ENCODE data around the gene RND1. TPM values are rescaled to one million over a fixed set of nuclear protein-coding genes. Genes with fewer than 3 reads are reported as not detected.

The RND1 gene
- polyA plus RNA-seq, 3 donors = 0.40 to 0.49 TPM; not detected in 1

DNA sequence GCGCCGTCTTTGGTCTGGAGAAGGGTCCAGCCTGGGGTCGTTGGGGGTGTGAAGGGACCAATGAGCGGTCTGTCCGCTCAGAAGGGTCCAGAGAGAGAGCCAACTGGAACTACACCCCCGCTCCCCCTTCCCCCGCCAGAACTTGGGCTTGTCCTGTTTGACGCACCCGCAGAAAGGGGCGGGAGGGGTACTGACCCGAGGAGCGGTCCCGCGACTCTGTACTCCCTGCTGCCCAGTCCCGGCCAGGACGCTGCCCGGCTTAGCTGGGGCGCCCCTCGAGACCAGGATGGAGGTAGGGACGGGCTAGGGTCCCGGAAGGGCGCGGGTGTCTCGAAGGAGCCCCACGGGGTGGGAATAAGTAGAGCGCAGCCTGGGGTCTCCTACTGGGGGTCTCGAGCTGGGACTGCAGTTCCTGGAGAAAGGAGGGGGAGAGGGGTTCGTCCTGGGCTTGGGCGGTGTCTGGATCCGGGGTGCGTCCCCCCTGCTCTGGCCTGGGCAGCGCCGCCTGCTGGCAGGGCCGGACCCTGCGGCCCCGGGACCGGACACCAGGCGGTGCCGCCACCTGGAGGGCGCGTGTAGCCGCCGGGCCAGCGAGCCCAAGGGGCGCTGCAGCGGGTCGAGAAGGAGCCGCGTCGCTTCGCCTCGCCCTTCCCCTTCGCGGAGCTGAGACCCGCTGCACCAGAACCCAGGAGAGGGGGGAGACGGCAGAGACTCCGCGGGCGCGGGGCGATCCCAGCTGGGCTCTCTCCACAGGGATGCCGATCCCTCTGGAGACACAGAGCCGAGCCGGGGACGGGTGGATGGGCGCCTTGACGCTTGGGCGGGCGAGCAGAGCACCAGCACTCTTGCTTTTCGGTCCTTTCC, 51.2 kb downstream of the RND1 start:
- Mint-ChIP-seq H3K4me1 (peaks cover 35% of the 10 kb centered on the region), H3K9me3 (peaks cover 0 to 5% (median 0%) of the 10 kb centered on the region in 7 donors), H3K4me3 (peak overlapping the region; percentile 96 to 99), H3K36me3 (peaks cover 0 to 7% of the 10 kb centered on the region in 2 donors), H3K27ac (peak overlapping the region in 4 of 7 donors; percentile 58 to 78 (median 76)), H3K27me3 (ENCODE audit: low read depth in 3 of 3) (peaks cover 26 to 39% (median 37%) of the 10 kb centered on the region in 3 donors)
- H3K9ac ChIP-seq (ENCODE audit: insufficient read depth, low read length, poor library complexity, severe bottlenecking) = peak overlapping the region; percentile 69
- intact Hi-C loops (cut with micrococcal nuclease) = no loop called here
- under 1% methylated on average over 63 of the region's 70 CpGs for WGBS (ENCODE audit: insufficient coverage)
- peak; percentile 66 to 74 (median 73) for DNase-seq
- no peaks in the 10 kb centered on the region for H3K36me3 ChIP-seq (replicated peaks in 1 of 2; ENCODE audit: control insufficient read depth in 1 of 2, insufficient read depth in 2 of 2, low read length in 2 of 2)
- TF ChIP-seq, protein P1, sequence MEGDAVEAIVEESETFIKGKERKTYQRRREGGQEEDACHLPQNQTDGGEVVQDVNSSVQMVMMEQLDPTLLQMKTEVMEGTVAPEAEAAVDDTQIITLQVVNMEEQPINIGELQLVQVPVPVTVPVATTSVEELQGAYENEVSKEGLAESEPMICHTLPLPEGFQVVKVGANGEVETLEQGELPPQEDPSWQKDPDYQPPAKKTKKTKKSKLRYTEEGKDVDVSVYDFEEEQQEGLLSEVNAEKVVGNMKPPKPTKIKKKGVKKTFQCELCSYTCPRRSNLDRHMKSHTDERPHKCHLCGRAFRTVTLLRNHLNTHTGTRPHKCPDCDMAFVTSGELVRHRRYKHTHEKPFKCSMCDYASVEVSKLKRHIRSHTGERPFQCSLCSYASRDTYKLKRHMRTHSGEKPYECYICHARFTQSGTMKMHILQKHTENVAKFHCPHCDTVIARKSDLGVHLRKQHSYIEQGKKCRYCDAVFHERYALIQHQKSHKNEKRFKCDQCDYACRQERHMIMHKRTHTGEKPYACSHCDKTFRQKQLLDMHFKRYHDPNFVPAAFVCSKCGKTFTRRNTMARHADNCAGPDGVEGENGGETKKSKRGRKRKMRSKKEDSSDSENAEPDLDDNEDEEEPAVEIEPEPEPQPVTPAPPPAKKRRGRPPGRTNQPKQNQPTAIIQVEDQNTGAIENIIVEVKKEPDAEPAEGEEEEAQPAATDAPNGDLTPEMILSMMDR (IDR thresholded peaks at IDR 0.05) = peak; percentile 100
- no peaks in the 10 kb centered on the region for H4K20me1 ChIP-seq (ENCODE audit: insufficient read depth, low read length)
- peak overlapping the region; percentile 100 for H2AFZ ChIP-seq (ENCODE audit: insufficient read depth, low read depth, low read length, poor library complexity, severe bottlenecking)
- peak overlapping the region in 1 of 2 donors; percentile 66 for H3K27ac ChIP-seq (ENCODE audit: low read depth in 1 of 2, low read length in 2 of 2)
- H3K4me1 ChIP-seq (ENCODE audit: control insufficient read depth in 1 of 2, insufficient read depth in 2 of 2, low read length in 2 of 2) = peaks cover 25 to 39% of the 10 kb centered on the region in 2 donors
- no peaks in the 10 kb centered on the region for H3K9me3 ChIP-seq (replicated peaks in 1 of 2; ENCODE audit: control insufficient read depth in 1 of 2, insufficient read depth in 1 of 2, low read length in 2 of 2)
- H3K4me3 ChIP-seq (replicated peaks in 1 of 3; ENCODE audit: low read depth in 2 of 3, low read length in 3 of 3) = peak overlapping the region; percentile 53 to 95 (median 66)
- H3K79me2 ChIP-seq (ENCODE audit: insufficient read depth, low read length) = no peaks in the 10 kb centered on the region
- peaks cover 17 to 30% of the 10 kb centered on the region in 2 donors for H3K27me3 ChIP-seq (ENCODE audit: control insufficient read depth in 2 of 2, insufficient read depth in 2 of 2, low read length in 2 of 2)
- H3K4me2 ChIP-seq (replicated peaks; ENCODE audit: extremely low read depth, low read length, poor library complexity, severe bottlenecking) = peak overlapping the region; percentile 98

- no peaks in the 10 kb centered on the region for H3K79me2 ChIP-seq (ENCODE audit: insufficient read depth, low read length)
- no peak overlapping the region for H3K27ac ChIP-seq (ENCODE audit: low read depth in 1 of 2, low read length in 2 of 2)
- peaks cover 11 to 22% of the 10 kb centered on the region in 2 donors for H3K27me3 ChIP-seq (ENCODE audit: control insufficient read depth in 2 of 2, insufficient read depth in 2 of 2, low read length in 2 of 2)
- Mint-ChIP-seq H3K9me3 (peaks cover 0 to 5% (median 0%) of the 10 kb centered on the region in 7 donors), H3K27ac (peak overlapping the region in 2 of 7 donors; percentile 63 to 64), H3K4me1 (peaks cover 33% of the 10 kb centered on the region), H3K4me3 (peak overlapping the region; percentile 96 to 99), H3K36me3 (peaks cover 0 to 7% of the 10 kb centered on the region in 2 donors), H3K27me3 (ENCODE audit: low read depth in 3 of 3) (peaks cover 18 to 31% (median 29%) of the 10 kb centered on the region in 3 donors)
- peak overlapping the region; percentile 100 for H2AFZ ChIP-seq (ENCODE audit: insufficient read depth, low read depth, low read length, poor library complexity, severe bottlenecking)
- intact Hi-C loops (cut with micrococcal nuclease) = no loop called here
- no peaks in the 10 kb centered on the region for H3K36me3 ChIP-seq (replicated peaks in 1 of 2; ENCODE audit: control insufficient read depth in 1 of 2, insufficient read depth in 2 of 2, low read length in 2 of 2)
- no peaks in the 10 kb centered on the region for H3K9me3 ChIP-seq (replicated peaks in 1 of 2; ENCODE audit: control insufficient read depth in 1 of 2, insufficient read depth in 1 of 2, low read length in 2 of 2)
- H3K9ac ChIP-seq (ENCODE audit: insufficient read depth, low read length, poor library complexity, severe bottlenecking) = peak overlapping the region; percentile 69
- H3K4me2 ChIP-seq (replicated peaks; ENCODE audit: extremely low read depth, low read length, poor library complexity, severe bottlenecking) = peak overlapping the region; percentile 98
- H3K4me3 ChIP-seq (replicated peaks in 1 of 3; ENCODE audit: low read depth in 2 of 3, low read length in 3 of 3) = peak overlapping the region; percentile 53 to 95 (median 66)
- H4K20me1 ChIP-seq (ENCODE audit: insufficient read depth, low read length) = no peaks in the 10 kb centered on the region
- peaks cover 25 to 34% of the 10 kb centered on the region in 2 donors for H3K4me1 ChIP-seq (ENCODE audit: control insufficient read depth in 1 of 2, insufficient read depth in 2 of 2, low read length in 2 of 2)
- DNase-seq = peak in 2 of 3 donors; percentile 21 to 23
- WGBS (ENCODE audit: insufficient coverage) = 3% methylated on average over 8 of the region's 18 CpGs
- TF ChIP-seq, protein P1 (IDR thresholded peaks at IDR 0.05) = no peak
These were observed 52.0 kb downstream of the RND1 start for GRCh38 chr12:48813465-48814261.

Measured in CD14-positive monocyte (primary cell).